Measurements from ENCODE around the gene FCGR1A.
A peak's percentile ranks its signal among the peaks of the same experiment; 100 is the strongest.
"Not testable (repeated sequence)": the region's sequence is repeated elsewhere in the genome, so short reads cannot be mapped to it uniquely, and the experiment has no call there.

FCGR1A gene

GRCh38 chr1:149812893-149813801, 30.7 kb downstream of the FCGR1A start:
- DNase-seq (ENCODE audit: extremely low read depth, low read depth): peak; percentile 32

GRCh38 chr1:149820387-149820786, 37.9 kb downstream of the FCGR1A start:
- not testable (repeated sequence) for DNase-seq (ENCODE audit: extremely low read depth, low read depth)

GRCh38 chr1:149826555-149826954, 44.1 kb downstream of the FCGR1A start:
- not testable (repeated sequence) for DNase-seq (ENCODE audit: extremely low read depth, low read depth)

GRCh38 chr1:149831764-149832315, 49.3 kb downstream of the FCGR1A start:
- DNase-seq (ENCODE audit: extremely low read depth, low read depth): not testable (repeated sequence)

- not testable (repeated sequence) for DNase-seq (ENCODE audit: extremely low read depth, low read depth)
Measured at GRCh38 chr1:149832316-149833126, 50.0 kb downstream of the FCGR1A start.

- DNase-seq (ENCODE audit: extremely low read depth, low read depth): not testable (repeated sequence)
Measured at GRCh38 chr1:149833144-149833543, 50.6 kb downstream of the FCGR1A start.

- DNase-seq (ENCODE audit: extremely low read depth, low read depth): not testable (repeated sequence)
Measured at GRCh38 chr1:149841149-149841548, 58.7 kb downstream of the FCGR1A start.
